ENCODE data around the gene AFF1.

AFF1 gene

GRCh38 chr4:86950831-86951525 is 16.2 kb downstream of the AFF1 start:
- DNase-seq, result no peak

- DNase-seq, result no peak
Observed at GRCh38 chr4:86955888-86956451, 21.2 kb downstream of the AFF1 start.

GRCh38 chr4:86957215-86957614 is 22.4 kb downstream of the AFF1 start:
- DNase-seq, result no peak

- no peak for DNase-seq
Observed at GRCh38 chr4:86959588-86960500, 25.0 kb downstream of the AFF1 start.

GRCh38 chr4:86960557-86960961 is 25.7 kb downstream of the AFF1 start:
- DNase-seq, result no peak

- DNase-seq, result no peak
Observed at GRCh38 chr4:86961116-86961515, 26.3 kb downstream of the AFF1 start.

- DNase-seq, result no peak
Observed at GRCh38 chr4:86961605-86962295, 26.9 kb downstream of the AFF1 start.

GRCh38 chr4:86963697-86964096 is 28.9 kb downstream of the AFF1 start:
- no peak for DNase-seq

GRCh38 chr4:86965019-86965976 is 30.5 kb downstream of the AFF1 start:
- DNase-seq, result no peak

GRCh38 chr4:86967073-86967472 is 32.3 kb downstream of the AFF1 start:
- no peak for DNase-seq

- DNase-seq, result no peak
Observed at GRCh38 chr4:86967798-86968197, 33.0 kb downstream of the AFF1 start.

GRCh38 chr4:86968547-86968946 is 33.7 kb downstream of the AFF1 start:
- no peak for DNase-seq

- DNase-seq, result no peak
Observed at GRCh38 chr4:86970447-86971354, 35.9 kb downstream of the AFF1 start.

- DNase-seq, result no peak
Observed at GRCh38 chr4:86971355-86971683, 36.5 kb downstream of the AFF1 start.

- no peak for DNase-seq
Observed at GRCh38 chr4:86972997-86973396, 38.2 kb downstream of the AFF1 start.

- no peak for DNase-seq
Observed at GRCh38 chr4:86973668-86974067, 38.9 kb downstream of the AFF1 start.

GRCh38 chr4:86974551-86974994 is 39.8 kb downstream of the AFF1 start:
- DNase-seq, result no peak

- DNase-seq, result no peak
Observed at GRCh38 chr4:86975927-86976326, 41.1 kb downstream of the AFF1 start.

- no peak for DNase-seq
Observed at GRCh38 chr4:86976801-86977485, 42.1 kb downstream of the AFF1 start.

GRCh38 chr4:86977621-86978184 is 42.9 kb downstream of the AFF1 start:
- DNase-seq, result no peak
